Naive thymus-derived CD4-positive, alpha-beta T cell (primary cell): ENCODE data around the gene RGS5. TPM values are rescaled to one million over a fixed set of nuclear protein-coding genes. Genes with fewer than 3 reads are reported as not detected.

Experiments
- ATAC-seq: fragments of 150-1000 bp; cut with Tn5 transposase; 2 replicates; pipeline ENCODE4 v1.10.0; 2021; ENCODE audit warnings: mild to moderate bottlenecking, moderate library complexity
- CTCF ChIA-PET: fragments of 350-600 bp; sonication (Branson Sonifier 250); formaldehyde crosslinking; loops from one replicate; lab custom pipeline; 2021; ENCODE audit warnings: antibody characterized with exemption; lab: Charles Lee
- POLR2A ChIA-PET: fragments of 350-600 bp; sonication (Branson Sonifier 250); formaldehyde crosslinking; loops from one replicate; lab custom pipeline; 2021; ENCODE audit warnings: antibody characterized with exemption, inconsistent platforms; lab: Charles Lee
- DNase-seq, 9 donors: peaks; one replicate each; pipeline versions ENCODE4 v3.0.0 to v3.0.0-alpha.2; 2020 to 2022; ENCODE audit warnings: mixed read lengths in 1 of 9
- H3K27ac ChIP-seq: one replicate; pipeline ENCODE4 v1.7.0; 2013; ENCODE audit warnings: mild to moderate bottlenecking, low read depth, low read length, moderate library complexity
- H3K27me3 ChIP-seq, 2 donors: one replicate each; pipeline ENCODE4 v1.7.0; 2013; ENCODE audit warnings: low read length in 2 of 2, mild to moderate bottlenecking in 2 of 2, moderate library complexity in 2 of 2; ENCODE audit not compliant: control insufficient read depth in 2 of 2, insufficient read depth in 2 of 2
- H3K36me3 ChIP-seq, 3 experiments: 1 replicate in 2 of 3; 2 replicates in 1 of 3; pipeline ENCODE4 v1.7.0; 2013; ENCODE audit warnings: low read length in 3 of 3, mild to moderate bottlenecking in 3 of 3, moderate library complexity in 1 of 3; ENCODE audit not compliant: insufficient read depth in 3 of 3, control insufficient read depth in 2 of 3
- H3K4me1 ChIP-seq, 2 donors: one replicate each; pipeline ENCODE4 v1.7.0; 2013; ENCODE audit warnings: low read length in 2 of 2, mild to moderate bottlenecking in 2 of 2, moderate library complexity in 1 of 2; ENCODE audit not compliant: control insufficient read depth in 2 of 2, insufficient read depth in 2 of 2
- H3K4me3 ChIP-seq: 2 replicates; pipeline ENCODE4 v1.7.0; 2013; ENCODE audit warnings: mild to moderate bottlenecking, low read length
- H3K9me3 ChIP-seq, 3 experiments: 1 replicate in 2 of 3; 2 replicates in 1 of 3; pipeline ENCODE4 v1.7.0; 2013; ENCODE audit warnings: low read length in 3 of 3; ENCODE audit not compliant: control insufficient read depth in 2 of 3
- H3K27ac Mint-ChIP-seq, 9 donors: one replicate each; pipeline ENCODE4 v1.8.0; 2020 to 2022; ENCODE audit warnings: mixed read lengths in 9 of 9, mild to moderate bottlenecking in 8 of 9, moderate library complexity in 5 of 9, inconsistent platforms in 2 of 9
- H3K27me3 Mint-ChIP-seq, 5 donors: one replicate each; pipeline ENCODE4 v1.8.0; 2021 to 2022; ENCODE audit warnings: mixed read lengths in 5 of 5, mild to moderate bottlenecking in 1 of 5
- H3K36me3 Mint-ChIP-seq, 5 donors: one replicate each; pipeline ENCODE4 v1.8.0; 2020 to 2022; ENCODE audit warnings: mixed read lengths in 5 of 5, mild to moderate bottlenecking in 3 of 5, inconsistent platforms in 1 of 5
- H3K4me1 Mint-ChIP-seq, 7 donors: one replicate each; pipeline ENCODE4 v1.8.0; 2020 to 2022; ENCODE audit warnings: mixed read lengths in 7 of 7, mild to moderate bottlenecking in 3 of 7, inconsistent platforms in 1 of 7
- H3K4me3 Mint-ChIP-seq, 10 donors: one replicate each; pipeline ENCODE4 v1.8.0; 2020 to 2022; ENCODE audit warnings: mild to moderate bottlenecking in 10 of 10, mixed read lengths in 10 of 10, moderate library complexity in 6 of 10, inconsistent platforms in 2 of 10
- H3K9me3 Mint-ChIP-seq, 11 donors: one replicate each; pipeline ENCODE4 v1.8.0; 2020 to 2022; ENCODE audit warnings: mixed read lengths in 11 of 11, mild to moderate bottlenecking in 4 of 11, inconsistent platforms in 1 of 11, moderate library complexity in 1 of 11
- intact Hi-C, 2 donors: fragments of 100-400 bp; cut with micrococcal nuclease; formaldehyde crosslinking; loops; one replicate each; pipeline ENCODE4 v1.15.1; 2023
- polyA plus RNA-seq, 2 donors: library from polyadenylated mRNA; unstranded; fragments of 300-500 nt; fragmentation: Illumina TruSeq; gene quantifications; one replicate each; pipeline ENCODE4 v1.2.3, GENCODE V29; 2021
- total RNA-seq, 6 experiments: library from RNA in 5 of 6; stranded (reverse) in 5 of 6; gene quantifications; 1 replicate in 5 of 6; 2 replicates in 1 of 6; pipeline ENCODE4 v1.2.3 and lab custom pipeline; 2021 to 2026

RGS5 gene
- total and polyA plus RNA-seq, 7 experiments from 2014 or later, result 0.50 to 7.6 (median 4.0) TPM

GRCh38 chr1:163188947-163189346 lies 13.8 kb downstream of the RGS5 start:
- CTCF ChIA-PET, result no interaction called here
- Histone ChIP-seq H3K27me3 (no peaks in the 10 kb centered on the region), H3K36me3 (no peaks in the 10 kb centered on the region), H3K4me3 (no peak overlapping the region), H3K4me1 (no peaks in the 10 kb centered on the region), H3K9me3 (no peaks in the 10 kb centered on the region), H3K27ac (no peak overlapping the region)
- H3K4me3 Mint-ChIP-seq, result no peak overlapping the region
- H3K4me1 Mint-ChIP-seq, result no peaks in the 10 kb centered on the region
- no peaks in the 10 kb centered on the region for H3K9me3 Mint-ChIP-seq
- H3K27me3 Mint-ChIP-seq, result peaks cover under 1 to 24% (median 3%) of the 10 kb centered on the region in 5 donors
- ATAC-seq, result no peak
- POLR2A ChIA-PET, result no interaction called here
- intact Hi-C loops, result no loop called here
- no peak overlapping the region for H3K27ac Mint-ChIP-seq
- H3K36me3 Mint-ChIP-seq, result peaks cover 0 to 9% (median 0%) of the 10 kb centered on the region in 5 donors
- DNase-seq, result no peak

GRCh38 chr1:163187849-163188248 lies 14.9 kb downstream of the RGS5 start:
- H3K9me3 Mint-ChIP-seq, result no peaks in the 10 kb centered on the region
- CTCF ChIA-PET, result no interaction called here
- intact Hi-C loops, result no loop called here

GRCh38 chr1:163186862-163187261 lies 15.9 kb downstream of the RGS5 start:
- Mint-ChIP-seq H3K9me3 (no peaks in the 10 kb centered on the region), H3K4me3 (no peak overlapping the region), H3K27me3 (peaks cover 3 to 17% (median 6%) of the 10 kb centered on the region in 5 donors), H3K4me1 (no peaks in the 10 kb centered on the region), H3K36me3 (peaks cover 0 to 9% (median 0%) of the 10 kb centered on the region in 5 donors), H3K27ac (no peak overlapping the region)
- DNase-seq (no peak), ATAC-seq (no peak)
- no peaks in the 10 kb centered on the region for H3K36me3 ChIP-seq
- no peaks in the 10 kb centered on the region for H3K27me3 ChIP-seq
- H3K9me3 ChIP-seq, result no peaks in the 10 kb centered on the region
- H3K4me1 ChIP-seq, result no peaks in the 10 kb centered on the region
- ChIA-PET CTCF (no interaction called here), POLR2A (no interaction called here)
- no peak overlapping the region for H3K27ac ChIP-seq
- intact Hi-C loops, result no loop called here
- no peak overlapping the region for H3K4me3 ChIP-seq

More at GRCh38 chr1:163187849-163188248, 14.9 kb downstream of the RGS5 start:
- Mint-ChIP-seq H3K4me1 (no peaks in the 10 kb centered on the region), H3K27me3 (peaks cover 3 to 24% (median 6%) of the 10 kb centered on the region in 5 donors), H3K27ac (no peak overlapping the region), H3K36me3 (peaks cover 0 to 9% (median 0%) of the 10 kb centered on the region in 5 donors), H3K4me3 (no peak overlapping the region)
- POLR2A ChIA-PET, result interaction anchor here (0.6 kb wide), 1 partner anchor 153 kb away, joined by 3 read pairs; no protein-coding TSS in a partner anchor
- Histone ChIP-seq H3K9me3 (no peaks in the 10 kb centered on the region), H3K27me3 (no peaks in the 10 kb centered on the region), H3K27ac (no peak overlapping the region), H3K4me1 (no peaks in the 10 kb centered on the region), H3K36me3 (no peaks in the 10 kb centered on the region), H3K4me3 (no peak overlapping the region)
- DNase-seq (no peak), ATAC-seq (no peak)

GRCh38 chr1:163182330-163182949 lies 20.3 kb downstream of the RGS5 start:
- no peak for DNase-seq
- H3K9me3 Mint-ChIP-seq, result no peaks in the 10 kb centered on the region
- POLR2A ChIA-PET, result no interaction called here

GRCh38 chr1:163178628-163179027 lies 24.1 kb downstream of the RGS5 start:
- no peak overlapping the region for H3K4me3 ChIP-seq
- Mint-ChIP-seq H3K9me3 (no peaks in the 10 kb centered on the region), H3K27ac (no peak overlapping the region), H3K27me3 (peaks cover 0 to 13% (median 4%) of the 10 kb centered on the region in 5 donors), H3K4me1 (no peaks in the 10 kb centered on the region), H3K36me3 (no peaks in the 10 kb centered on the region), H3K4me3 (no peak overlapping the region)
- DNase-seq, result no peak
- H3K4me1 ChIP-seq, result no peaks in the 10 kb centered on the region
- no peak overlapping the region for H3K27ac ChIP-seq
- H3K27me3 ChIP-seq, result no peaks in the 10 kb centered on the region
- CTCF ChIA-PET, result interaction anchor here (0.6 kb wide), 1 partner anchor 13 kb away, joined by 3 read pairs; no protein-coding TSS in a partner anchor
- no peaks in the 10 kb centered on the region for H3K9me3 ChIP-seq
- ATAC-seq, result no peak
- intact Hi-C loops, result loop anchor here in 1 of 2 donors (10.0 kb wide), 1 partner anchor 1124 kb away; no protein-coding TSS in a partner anchor
- no peaks in the 10 kb centered on the region for H3K36me3 ChIP-seq
- POLR2A ChIA-PET, result no interaction called here

More at GRCh38 chr1:163182330-163182949, 20.3 kb downstream of the RGS5 start:
- H3K4me3 ChIP-seq, result no peak overlapping the region
- H3K4me1 Mint-ChIP-seq, result no peaks in the 10 kb centered on the region
- no peaks in the 10 kb centered on the region for H3K4me1 ChIP-seq
- ATAC-seq, result no peak
- H3K27me3 ChIP-seq, result no peaks in the 10 kb centered on the region
- H3K36me3 Mint-ChIP-seq, result peaks cover 0 to 2% (median 0%) of the 10 kb centered on the region in 5 donors
- intact Hi-C loops, result no loop called here
- no peaks in the 10 kb centered on the region for H3K9me3 ChIP-seq
- no peak overlapping the region for H3K4me3 Mint-ChIP-seq
- CTCF ChIA-PET, result no interaction called here
- no peak overlapping the region for H3K27ac Mint-ChIP-seq
- no peaks in the 10 kb centered on the region for H3K36me3 ChIP-seq
- no peak overlapping the region for H3K27ac ChIP-seq
- peaks cover 6 to 13% (median 7%) of the 10 kb centered on the region in 5 donors for H3K27me3 Mint-ChIP-seq

GRCh38 chr1:163176797-163177196 lies 25.9 kb downstream of the RGS5 start:
- Histone ChIP-seq H3K4me3 (no peak overlapping the region), H3K36me3 (no peaks in the 10 kb centered on the region), H3K27ac (no peak overlapping the region), H3K9me3 (no peaks in the 10 kb centered on the region), H3K4me1 (no peaks in the 10 kb centered on the region), H3K27me3 (no peaks in the 10 kb centered on the region)
- CTCF ChIA-PET, result interaction anchor here (1.3 kb wide), 1 partner anchor 329 kb away, joined by 3 read pairs; no protein-coding TSS in a partner anchor
- Mint-ChIP-seq H3K27me3 (peaks cover 0 to 13% (median 4%) of the 10 kb centered on the region in 5 donors), H3K4me3 (no peak overlapping the region), H3K36me3 (no peaks in the 10 kb centered on the region), H3K4me1 (no peaks in the 10 kb centered on the region), H3K9me3 (no peaks in the 10 kb centered on the region), H3K27ac (no peak overlapping the region)
- DNase-seq, result no peak
- no peak for ATAC-seq
- intact Hi-C loops, result loop anchor here in 1 of 2 donors (10.0 kb wide), 1 partner anchor 1122 kb away; no protein-coding TSS in a partner anchor
- POLR2A ChIA-PET, result interaction anchor here (0.6 kb wide), 1 partner anchor 33 kb away, joined by 3 read pairs; no protein-coding TSS in a partner anchor
